RWPE1 (cell line): ENCODE results near the gene LRRC8C.
"Not testable (repeated sequence)": the region's sequence is repeated elsewhere in the genome, so short reads cannot be mapped to it uniquely, and the experiment has no call there.

Source experiments
- CTCF ChIA-PET: fragments of 350-600 bp; sonication (Branson Sonifier 250); formaldehyde crosslinking; extraction: SDS; loops from one replicate; lab custom pipeline; 2021; lab: Yijun Ruan, JAX
- POLR2A ChIA-PET: fragments of 400-600 bp; formaldehyde crosslinking; extraction: SDS; loops from one replicate; lab custom pipeline; 2020; ENCODE audit warnings: antibody characterized with exemption; ENCODE audit not compliant: low non-redundant PET; lab: Yijun Ruan, JAX
- DNase-seq: peaks from one replicate; pipeline ENCODE4 v3.0.0; 2012; ENCODE audit warnings: low spot score
- H3K27ac ChIP-seq: fragments of 450-650 bp; 2 replicates; pipeline ENCODE4 v1.5.1; 2017
- CTCF ChIP-seq: fragments of 450-650 bp; conservative IDR thresholded peaks from 2 replicates; pipeline ENCODE4 v1.5.1; 2017; ENCODE audit warnings: low read depth, mild to moderate bottlenecking

LRRC8C gene

GRCh38 chr1:89590341-89591080, 42.4 kb upstream of the LRRC8C start:
- DNase-seq: no peak
- ChIA-PET POLR2A (no interaction called here), CTCF (no interaction called here)
- no peak for TF ChIP-seq CTCF
- H3K27ac ChIP-seq: no peak overlapping the region

GRCh38 chr1:89592861-89593302, 40.0 kb upstream of the LRRC8C start:
- CTCF ChIA-PET: interaction anchor here (0.6 to 0.7 kb wide), 2 partner anchors 43 to 609 kb away, joined by 3 to 4 read pairs; no protein-coding TSS in a partner anchor

GRCh38 chr1:89594096-89594740, 38.7 kb upstream of the LRRC8C start:
- ChIA-PET POLR2A (no interaction called here), CTCF (interaction anchor here (1.0 kb wide), 1 partner anchor 163 kb away, joined by 3 read pairs; no protein-coding TSS in a partner anchor)
- no peak for TF ChIP-seq CTCF
- DNase-seq: no peak
- H3K27ac ChIP-seq: no peak overlapping the region

More at GRCh38 chr1:89592861-89593302, 40.0 kb upstream of the LRRC8C start:
- DNase-seq, POLR2A ChIA-PET: not testable (repeated sequence)
- peak overlapping the region; percentile 65 for H3K27ac ChIP-seq

- TF ChIP-seq CTCF: no peak
- ChIA-PET POLR2A (no interaction called here), CTCF (interaction anchor here (1.7 kb wide), 1 partner anchor 113 kb away, joined by 4 read pairs; no protein-coding TSS in a partner anchor)
- H3K27ac ChIP-seq: no peak overlapping the region
- no peak for DNase-seq
Observed at GRCh38 chr1:89596698-89597097, 36.2 kb upstream of the LRRC8C start.

GRCh38 chr1:89598450-89599331, 34.2 kb upstream of the LRRC8C start:
- CTCF ChIA-PET: interaction anchor here (0.7 to 1.4 kb wide), 3 partner anchors 79 to 513 kb away, joined by 3 to 5 read pairs (median 4); no protein-coding TSS in a partner anchor
- POLR2A ChIA-PET: no interaction called here
- no peak overlapping the region for H3K27ac ChIP-seq
- peak; percentile 70 for TF ChIP-seq CTCF
- peak; percentile 66 for DNase-seq

- no peak for DNase-seq
- ChIA-PET POLR2A (no interaction called here), CTCF (interaction anchor here (0.6 to 1.1 kb wide), 3 partner anchors 87 to 514 kb away, joined by 3 to 5 read pairs (median 4); no protein-coding TSS in a partner anchor)
- peak; percentile 49; the same call in 1 of the 2 replicates for TF ChIP-seq CTCF
- H3K27ac ChIP-seq: no peak overlapping the region
Observed at GRCh38 chr1:89599332-89599630, 33.6 kb upstream of the LRRC8C start.
